Thyroid gland (tissue), 4 donors: ENCODE results near the gene ATG16L1. TPM values are rescaled to one million over a fixed set of nuclear protein-coding genes. Genes with fewer than 3 reads are reported as not detected.

Experiments used
- DNase-seq, 2 donors: peaks; one replicate each; pipeline ENCODE4 v3.0.0-alpha.2; 2019
- H3K27ac ChIP-seq, 3 donors: fragments of 200-600 bp; sonication (generic); 1 replicate in 2 of 3; 2 replicates in 1 of 3; pipeline ENCODE4 v1.5.1; 2016 to 2019; ENCODE audit warnings: mild to moderate bottlenecking in 1 of 3, moderate library complexity in 1 of 3
- H3K27me3 ChIP-seq: fragments of 200-600 bp; sonication (generic); one replicate; pipeline ENCODE4 v1.5.1; 2019
- H3K36me3 ChIP-seq, 2 donors: fragments of 200-600 bp; sonication (generic); one replicate each; pipeline ENCODE4 v1.5.1; 2016 to 2019
- H3K4me1 ChIP-seq, 2 donors: fragments of 200-600 bp; sonication (generic); one replicate each; pipeline ENCODE4 v1.5.1; 2017 to 2019
- H3K4me3 ChIP-seq, 3 donors: fragments of 200-600 bp; sonication (generic); replicated peaks in 1 of 3; 1 replicate in 2 of 3; 2 replicates in 1 of 3; pipeline ENCODE4 v1.5.1; 2016; ENCODE audit warnings: mild to moderate bottlenecking in 1 of 3
- H3K9me3 ChIP-seq: fragments of 200-600 bp; sonication (generic); one replicate; pipeline ENCODE4 v1.5.1; 2017
- CTCF ChIP-seq, 6 experiments: fragments of 200-600 bp in 3 of 6; fragments of 450-650 bp in 3 of 6; sonication (generic) in 3 of 6; IDR thresholded peaks; one replicate each; pipeline ENCODE4 v1.5.1; 2016 to 2019; ENCODE audit warnings: antibody characterized with exemption in 6 of 6, mild to moderate bottlenecking in 2 of 6, inconsistent platforms in 1 of 6, moderate library complexity in 1 of 6
- POLR2A ChIP-seq, 2 donors: fragments of 450-650 bp; IDR thresholded peaks; one replicate each; pipeline ENCODE4 v1.6.1; 2017; ENCODE audit warnings: antibody characterized with exemption in 2 of 2, mild to moderate bottlenecking in 2 of 2, moderate library complexity in 1 of 2
- WGBS, 2 donors: methylation state at CpG; one replicate each; pipeline ENCODE4 v1.1.5; 2017; 5-methylcytosine and 5-hydroxymethylcytosine counted together
- intact Hi-C: fragments of 100-400 bp; cut with DNase I; formaldehyde crosslinking; loops from one replicate; pipeline ENCODE4 v1.15.1; 2023
- total RNA-seq, 4 donors: library from RNA; depleted of rRNA; stranded (reverse); fragments of >200 nt; gene quantifications; one replicate each; pipeline ENCODE4 v1.2.3, GENCODE V29; 2016

The ATG16L1 gene
- total RNA-seq, 4 donors from 2014 or later = 52.7 to 112 (median 78.9) TPM

GRCh38 chr2:233240897-233241296 is 10.6 kb upstream of the ATG16L1 start:
- Histone ChIP-seq H3K36me3 (no peaks in the 10 kb centered on the region), H3K9me3 (no peaks in the 10 kb centered on the region), H3K4me1 (no peaks in the 10 kb centered on the region), H3K27me3 (no peaks in the 10 kb centered on the region), H3K27ac (no peak overlapping the region), H3K4me3 (no peak overlapping the region)
- DNase-seq = no peak
- intact Hi-C loops = loop anchor here (10.0 kb wide), 1 partner anchor 636 kb away; no protein-coding TSS in a partner anchor
- 72 to 77% methylated on average over 2 of the region's 2 CpGs for WGBS, 2 donors
- no peak for TF ChIP-seq CTCF (IDR thresholded peaks at IDR 0.05)

- no peaks in the 10 kb centered on the region for H3K27me3 ChIP-seq
- no peak for TF ChIP-seq CTCF (IDR thresholded peaks at IDR 0.05)
- no peak for TF ChIP-seq POLR2A (IDR thresholded peaks at IDR 0.05)
- intact Hi-C loops = loop anchor here (10.0 kb wide), 1 partner anchor 637 kb away; no protein-coding TSS in a partner anchor
- DNase-seq = no peak
- WGBS, 2 donors = 75 to 91% methylated on average over 3 of the region's 3 CpGs
- H3K36me3 ChIP-seq = no peaks in the 10 kb centered on the region
- no peak overlapping the region for H3K4me3 ChIP-seq
- H3K27ac ChIP-seq = no peak overlapping the region
- H3K9me3 ChIP-seq = no peaks in the 10 kb centered on the region
- no peaks in the 10 kb centered on the region for H3K4me1 ChIP-seq
These were observed 9.7 kb upstream of the ATG16L1 start for GRCh38 chr2:233241803-233242202.

GRCh38 chr2:233242231-233242927 is 9.1 kb upstream of the ATG16L1 start:
- H3K27me3 ChIP-seq = no peaks in the 10 kb centered on the region
- H3K9me3 ChIP-seq = no peaks in the 10 kb centered on the region
- 80 to 83% methylated on average over 14 of the region's 14 CpGs for WGBS, 2 donors
- no peaks in the 10 kb centered on the region for H3K4me1 ChIP-seq
- no peak for TF ChIP-seq POLR2A (IDR thresholded peaks at IDR 0.05)
- no peak for TF ChIP-seq CTCF (IDR thresholded peaks at IDR 0.05)
- H3K36me3 ChIP-seq = no peaks in the 10 kb centered on the region
- intact Hi-C loops = loop anchor here (10.0 kb wide), 1 partner anchor 638 kb away; no protein-coding TSS in a partner anchor
- no peak overlapping the region for H3K4me3 ChIP-seq
- H3K27ac ChIP-seq = no peak overlapping the region
- no peak for DNase-seq

GRCh38 chr2:233243348-233243747 is 8.1 kb upstream of the ATG16L1 start:
- TF ChIP-seq POLR2A (IDR thresholded peaks at IDR 0.05) = no peak
- TF ChIP-seq CTCF (IDR thresholded peaks at IDR 0.05) = no peak
- Histone ChIP-seq H3K4me1 (no peaks in the 10 kb centered on the region), H3K27ac (no peak overlapping the region), H3K9me3 (no peaks in the 10 kb centered on the region), H3K36me3 (no peaks in the 10 kb centered on the region), H3K27me3 (no peaks in the 10 kb centered on the region), H3K4me3 (no peak overlapping the region)
- DNase-seq = no peak
- 60 to 73% methylated on average over 4 of the region's 4 CpGs for WGBS, 2 donors
- intact Hi-C loops = loop anchor here (10.0 kb wide), 1 partner anchor 639 kb away; no protein-coding TSS in a partner anchor

- Histone ChIP-seq H3K36me3 (no peaks in the 10 kb centered on the region), H3K4me1 (no peaks in the 10 kb centered on the region), H3K4me3 (no peak overlapping the region), H3K27ac (no peak overlapping the region), H3K9me3 (no peaks in the 10 kb centered on the region), H3K27me3 (no peaks in the 10 kb centered on the region)
- DNase-seq = no peak
- TF ChIP-seq POLR2A (IDR thresholded peaks at IDR 0.05) (no peak), CTCF (IDR thresholded peaks at IDR 0.05) (no peak)
- intact Hi-C loops = loop anchor here (10.0 kb wide), 1 partner anchor 640 kb away; no protein-coding TSS in a partner anchor
- 53 to 71% methylated on average over 5 of the region's 5 CpGs for WGBS, 2 donors
These were observed 6.7 kb upstream of the ATG16L1 start for GRCh38 chr2:233244818-233245217.
